Measurements from ENCODE around the gene LAMA3. TPM values are rescaled to one million over a fixed set of nuclear protein-coding genes. Genes with fewer than 3 reads are reported as not detected.

Gene LAMA3
- total RNA-seq, 1 experiment from 2014 or later = 207 TPM

DNA sequence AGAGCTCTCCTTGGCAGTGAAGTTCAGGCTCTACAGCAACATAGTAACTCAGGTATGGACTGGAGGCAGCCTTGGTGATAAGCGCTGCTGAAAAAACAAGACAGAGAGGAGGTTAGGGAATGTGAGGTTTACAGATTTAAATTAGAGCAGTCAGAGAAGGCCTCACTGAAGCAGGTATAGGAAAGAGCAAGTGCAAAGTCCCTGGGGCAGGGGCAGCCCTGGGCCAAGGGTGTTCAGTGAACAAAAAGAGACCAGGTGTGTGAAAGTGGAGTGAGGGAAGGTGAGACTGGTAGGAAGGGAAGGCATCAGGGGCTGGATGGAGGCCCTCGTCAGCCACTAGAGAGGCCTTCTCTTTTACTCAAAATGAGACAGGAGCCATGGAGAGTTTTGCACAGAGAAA lies 89.6 kb downstream of the LAMA3 start:
- no peaks in the 10 kb centered on the region for H3K27me3 Mint-ChIP-seq (ENCODE audit: unreplicated experiment)
- BruUV-seq (replicated peaks) = no TSS peak
- no peaks in the 10 kb centered on the region for H3K9me3 Mint-ChIP-seq (ENCODE audit: low read depth, unreplicated experiment)
- TF ChIP-seq, protein P1, sequence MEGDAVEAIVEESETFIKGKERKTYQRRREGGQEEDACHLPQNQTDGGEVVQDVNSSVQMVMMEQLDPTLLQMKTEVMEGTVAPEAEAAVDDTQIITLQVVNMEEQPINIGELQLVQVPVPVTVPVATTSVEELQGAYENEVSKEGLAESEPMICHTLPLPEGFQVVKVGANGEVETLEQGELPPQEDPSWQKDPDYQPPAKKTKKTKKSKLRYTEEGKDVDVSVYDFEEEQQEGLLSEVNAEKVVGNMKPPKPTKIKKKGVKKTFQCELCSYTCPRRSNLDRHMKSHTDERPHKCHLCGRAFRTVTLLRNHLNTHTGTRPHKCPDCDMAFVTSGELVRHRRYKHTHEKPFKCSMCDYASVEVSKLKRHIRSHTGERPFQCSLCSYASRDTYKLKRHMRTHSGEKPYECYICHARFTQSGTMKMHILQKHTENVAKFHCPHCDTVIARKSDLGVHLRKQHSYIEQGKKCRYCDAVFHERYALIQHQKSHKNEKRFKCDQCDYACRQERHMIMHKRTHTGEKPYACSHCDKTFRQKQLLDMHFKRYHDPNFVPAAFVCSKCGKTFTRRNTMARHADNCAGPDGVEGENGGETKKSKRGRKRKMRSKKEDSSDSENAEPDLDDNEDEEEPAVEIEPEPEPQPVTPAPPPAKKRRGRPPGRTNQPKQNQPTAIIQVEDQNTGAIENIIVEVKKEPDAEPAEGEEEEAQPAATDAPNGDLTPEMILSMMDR (IDR thresholded peaks at IDR 0.05; ENCODE audit: unreplicated experiment) = no peak
- no peak overlapping the region for H3K27ac Mint-ChIP-seq (ENCODE audit: unreplicated experiment)
- H3K4me1 Mint-ChIP-seq (ENCODE audit: low read depth, unreplicated experiment) = no peaks in the 10 kb centered on the region
- CTCF ChIA-PET = no interaction called here
- H3K4me3 Mint-ChIP-seq (ENCODE audit: low read depth, unreplicated experiment) = no peak overlapping the region
- no peak for DNase-seq
- intact Hi-C loops (cut with micrococcal nuclease; ENCODE audit: unreplicated experiment) = no loop called here
- H3K36me3 Mint-ChIP-seq (ENCODE audit: insufficient read depth, unreplicated experiment) = no peaks in the 10 kb centered on the region

DNA sequence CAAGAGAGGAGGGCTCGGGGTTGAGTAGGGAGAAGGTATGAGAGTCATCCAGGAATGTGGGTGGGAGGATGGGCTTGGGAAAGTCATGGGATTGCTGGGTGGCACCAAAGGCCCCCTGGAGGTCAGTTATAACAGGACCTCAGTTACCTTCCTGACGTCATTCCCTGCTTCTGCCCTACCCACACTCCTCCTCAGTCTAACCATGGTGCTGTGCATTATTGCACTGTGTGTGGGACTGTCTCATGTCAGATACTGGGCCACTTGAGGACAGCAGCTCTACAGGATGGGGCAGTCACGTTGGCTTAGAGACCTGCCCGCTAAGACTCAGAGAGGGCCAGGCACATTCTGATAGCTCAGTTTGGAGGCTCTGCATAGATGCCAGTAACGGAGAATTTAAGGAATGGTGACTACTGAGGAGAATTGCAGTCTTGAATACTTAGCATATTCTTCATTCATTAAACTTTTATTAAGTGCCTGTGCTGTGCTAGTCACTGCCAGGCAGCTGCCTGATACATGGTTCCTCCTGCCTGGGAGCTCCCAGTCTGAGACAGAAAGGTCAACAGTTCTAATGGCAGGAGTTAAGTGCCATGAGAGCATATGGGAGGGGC lies 90.5 kb downstream of the LAMA3 start:
- TF ChIP-seq, protein P1 (IDR thresholded peaks at IDR 0.05; ENCODE audit: unreplicated experiment) = no peak
- peaks cover 6% of the 10 kb centered on the region for H3K4me1 Mint-ChIP-seq (ENCODE audit: low read depth, unreplicated experiment)
- no peaks in the 10 kb centered on the region for H3K27me3 Mint-ChIP-seq (ENCODE audit: unreplicated experiment)
- no TSS peak for BruUV-seq (replicated peaks)
- H3K4me3 Mint-ChIP-seq (ENCODE audit: low read depth, unreplicated experiment) = no peak overlapping the region
- H3K9me3 Mint-ChIP-seq (ENCODE audit: low read depth, unreplicated experiment) = no peaks in the 10 kb centered on the region
- no peaks in the 10 kb centered on the region for H3K36me3 Mint-ChIP-seq (ENCODE audit: insufficient read depth, unreplicated experiment)
- intact Hi-C loops (cut with micrococcal nuclease; ENCODE audit: unreplicated experiment) = no loop called here
- no peak for DNase-seq
- H3K27ac Mint-ChIP-seq (ENCODE audit: unreplicated experiment) = no peak overlapping the region
- CTCF ChIA-PET = interaction anchor here (0.6 kb wide), 1 partner anchor 44 kb away, joined by 3 read pairs; no protein-coding TSS in a partner anchor

DNA sequence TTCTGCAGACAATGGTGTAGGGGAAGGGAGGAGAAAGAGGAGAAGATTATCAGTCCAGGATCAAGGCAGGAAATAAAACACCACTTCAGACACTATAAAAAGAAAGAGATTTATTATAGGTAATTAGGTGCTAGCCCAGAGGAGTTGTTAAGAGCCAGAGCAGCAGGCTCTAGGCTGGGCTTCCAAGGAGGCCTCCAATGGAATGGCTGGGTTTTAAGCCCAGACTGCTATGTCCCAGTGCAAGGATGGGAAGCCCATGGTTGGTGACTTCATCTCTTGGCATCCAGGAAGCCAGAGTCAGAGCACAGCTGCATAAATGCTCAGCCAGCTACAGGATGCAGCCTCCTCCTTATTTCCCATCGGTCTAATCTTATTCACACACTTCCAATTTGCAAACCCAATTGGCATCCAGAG lies 95.6 kb downstream of the LAMA3 start:
- Mint-ChIP-seq H3K27me3 (ENCODE audit: unreplicated experiment) (no peaks in the 10 kb centered on the region), H3K36me3 (ENCODE audit: insufficient read depth, unreplicated experiment) (no peaks in the 10 kb centered on the region), H3K9me3 (ENCODE audit: low read depth, unreplicated experiment) (no peaks in the 10 kb centered on the region), H3K27ac (ENCODE audit: unreplicated experiment) (no peak overlapping the region), H3K4me1 (ENCODE audit: low read depth, unreplicated experiment) (peaks cover 17% of the 10 kb centered on the region), H3K4me3 (ENCODE audit: low read depth, unreplicated experiment) (no peak overlapping the region)
- DNase-seq = peak; percentile 18
- CTCF ChIA-PET = no interaction called here
- intact Hi-C loops (cut with micrococcal nuclease; ENCODE audit: unreplicated experiment) = no loop called here
- no TSS peak for BruUV-seq (replicated peaks)
- TF ChIP-seq, protein P1 (IDR thresholded peaks at IDR 0.05; ENCODE audit: unreplicated experiment) = no peak

DNA sequence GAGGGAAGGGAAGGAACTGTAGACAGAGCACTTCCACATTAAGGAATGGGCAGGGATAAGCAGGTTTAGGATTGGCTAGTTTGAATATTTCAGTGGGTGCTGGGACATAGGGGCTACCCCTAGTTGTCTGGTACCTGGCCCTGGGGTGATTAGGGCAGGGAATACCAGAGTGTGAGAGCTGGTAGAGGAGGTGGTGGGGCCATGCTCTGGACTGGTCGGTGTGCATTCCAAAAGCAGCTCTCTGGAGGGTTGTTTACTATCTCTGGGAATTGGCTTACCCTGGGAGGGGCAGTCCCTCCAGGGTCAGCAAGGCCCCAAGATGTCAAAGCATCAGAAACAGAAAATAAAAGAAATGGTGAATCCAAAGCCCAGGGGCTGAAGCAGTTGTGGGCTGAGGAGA lies 103.8 kb downstream of the LAMA3 start:
- CTCF ChIA-PET = no interaction called here
- no TSS peak for BruUV-seq (replicated peaks)
- intact Hi-C loops (cut with micrococcal nuclease; ENCODE audit: unreplicated experiment) = no loop called here
- no peak for DNase-seq
- H3K36me3 Mint-ChIP-seq (ENCODE audit: insufficient read depth, unreplicated experiment) = no peaks in the 10 kb centered on the region
- TF ChIP-seq, protein P1 (IDR thresholded peaks at IDR 0.05; ENCODE audit: unreplicated experiment) = no peak
- no peaks in the 10 kb centered on the region for H3K9me3 Mint-ChIP-seq (ENCODE audit: low read depth, unreplicated experiment)
- H3K4me3 Mint-ChIP-seq (ENCODE audit: low read depth, unreplicated experiment) = no peak overlapping the region
- no peak overlapping the region for H3K27ac Mint-ChIP-seq (ENCODE audit: unreplicated experiment)
- no peaks in the 10 kb centered on the region for H3K4me1 Mint-ChIP-seq (ENCODE audit: low read depth, unreplicated experiment)
- H3K27me3 Mint-ChIP-seq (ENCODE audit: unreplicated experiment) = no peaks in the 10 kb centered on the region
